HG02943 (cell line): ENCODE data around the gene SLC25A21.
A peak's percentile ranks its signal among the peaks of the same experiment; 100 is the strongest.

ENCODE experiments used
- ATAC-seq: cut with Tn5 transposase; IDR thresholded peaks from one replicate; pipeline ENCODE4 v1.9.1; 2021; ENCODE audit warnings: mild to moderate bottlenecking, low read depth, moderate library complexity; ENCODE audit not compliant: unreplicated experiment

The SLC25A21 gene

DNA sequence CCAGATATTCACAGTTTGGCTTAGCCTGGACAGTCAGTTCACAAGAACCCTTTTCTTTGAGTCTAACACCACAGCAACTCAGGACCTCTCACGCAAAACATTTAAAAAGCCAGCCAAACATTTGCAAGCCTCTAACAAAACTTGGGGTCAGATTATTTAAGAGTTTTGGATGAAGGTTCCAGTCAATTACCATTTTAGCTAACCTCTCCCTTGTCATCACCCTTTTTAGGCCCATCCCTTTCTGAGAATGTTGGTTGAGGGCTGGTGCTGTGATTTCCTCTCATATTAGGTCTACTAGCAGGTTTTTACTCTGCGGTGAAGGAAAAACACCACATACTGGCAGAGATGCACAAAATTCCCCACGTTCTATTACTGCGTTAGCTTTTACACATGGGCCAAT is 490.1 kb downstream of the SLC25A21 start:
- ATAC-seq, result no peak

DNA sequence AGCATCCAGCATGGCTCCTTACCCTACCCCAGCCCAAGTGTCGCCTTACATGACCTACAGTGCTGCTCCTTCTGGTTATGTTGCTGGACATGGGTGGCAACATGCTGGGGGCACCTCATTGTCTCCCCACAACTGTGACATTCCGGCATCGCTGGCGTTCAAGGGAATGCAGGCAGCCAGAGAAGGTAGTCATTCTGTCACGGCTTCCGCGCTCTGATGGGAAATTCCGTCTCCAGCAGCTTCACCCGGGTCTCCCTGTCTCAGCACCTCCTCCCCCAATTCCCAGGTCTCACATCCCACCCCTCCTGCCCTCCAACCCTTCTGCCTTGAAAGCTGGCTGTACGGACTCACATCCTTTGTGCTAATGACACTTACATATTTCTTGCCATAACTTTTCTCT is 496.2 kb downstream of the SLC25A21 start:
- no peak for ATAC-seq

DNA sequence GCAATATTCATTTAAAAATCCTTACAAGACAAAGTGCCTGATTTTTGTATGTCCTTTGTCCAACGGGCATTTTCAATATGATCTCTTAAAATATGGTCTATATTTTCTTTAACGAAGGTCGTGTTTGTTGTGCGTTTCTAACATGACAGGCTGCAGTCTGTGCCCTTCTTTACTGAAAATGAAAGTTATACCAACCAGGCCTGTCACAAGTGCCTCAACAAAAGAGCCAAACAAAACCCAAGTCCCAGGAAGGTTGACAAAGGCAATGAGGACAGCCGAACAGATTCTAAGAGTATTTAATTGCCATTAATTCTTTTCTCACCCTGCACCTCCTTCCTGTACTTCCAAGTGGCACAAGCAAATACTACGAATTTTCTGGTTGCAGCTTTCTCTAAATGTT is 496.8 kb downstream of the SLC25A21 start:
- no peak for ATAC-seq

DNA sequence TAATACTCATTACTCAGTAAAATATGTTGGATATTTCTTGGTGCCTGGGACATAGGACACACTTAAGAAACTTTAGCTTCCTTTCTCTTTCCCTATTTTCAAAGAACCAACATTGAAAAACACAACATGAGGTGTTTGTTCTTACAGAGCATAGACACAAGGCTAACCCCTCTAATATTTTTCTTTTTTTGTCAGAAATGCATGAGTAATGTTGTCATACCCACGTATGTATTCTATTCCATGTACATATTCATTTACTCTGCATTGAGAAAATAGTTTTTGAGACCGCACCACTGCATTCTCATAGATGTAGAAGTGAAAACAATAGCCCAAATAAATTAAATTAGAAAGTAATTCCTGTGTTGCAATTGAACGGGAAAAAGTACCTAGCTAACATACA is 497.7 kb downstream of the SLC25A21 start:
- no peak for ATAC-seq

DNA sequence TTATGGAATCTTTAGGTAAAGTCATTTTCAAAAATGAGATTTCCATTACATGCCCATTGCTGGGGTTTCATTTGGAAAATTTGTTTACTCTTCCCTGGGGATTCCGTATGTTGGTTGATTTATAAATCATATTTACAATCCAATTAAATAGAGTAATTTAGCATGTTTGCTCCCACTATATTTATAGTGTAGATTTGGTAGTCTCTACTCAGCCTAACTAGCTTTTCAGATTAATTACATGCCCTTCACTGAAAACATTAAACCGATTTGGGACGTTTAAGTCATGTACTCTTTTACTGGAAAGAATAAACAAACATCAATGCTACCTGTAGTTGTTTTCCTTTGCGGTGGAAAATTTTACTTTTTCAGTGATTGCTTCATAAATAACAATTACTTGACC is 500.3 kb downstream of the SLC25A21 start:
- ATAC-seq, result no peak

DNA sequence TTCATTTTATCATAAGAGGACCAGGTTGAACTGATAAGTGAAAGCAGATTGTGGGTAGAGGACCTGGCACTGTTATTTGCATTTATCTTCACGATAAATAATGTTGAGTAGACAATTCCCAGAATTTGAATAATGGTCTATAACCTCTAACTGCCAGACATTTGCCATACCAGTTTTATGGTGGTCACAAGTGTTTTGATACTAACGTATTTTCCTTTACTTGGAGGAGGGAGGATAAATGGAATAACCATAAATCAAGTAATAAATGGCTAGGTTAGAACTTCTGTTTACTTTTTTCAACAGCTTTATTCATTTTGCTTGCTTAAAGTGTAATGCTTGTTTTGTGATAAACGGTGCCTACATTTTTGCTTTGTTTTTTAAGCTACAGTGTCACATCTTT is 501.3 kb downstream of the SLC25A21 start:
- no peak for ATAC-seq

DNA sequence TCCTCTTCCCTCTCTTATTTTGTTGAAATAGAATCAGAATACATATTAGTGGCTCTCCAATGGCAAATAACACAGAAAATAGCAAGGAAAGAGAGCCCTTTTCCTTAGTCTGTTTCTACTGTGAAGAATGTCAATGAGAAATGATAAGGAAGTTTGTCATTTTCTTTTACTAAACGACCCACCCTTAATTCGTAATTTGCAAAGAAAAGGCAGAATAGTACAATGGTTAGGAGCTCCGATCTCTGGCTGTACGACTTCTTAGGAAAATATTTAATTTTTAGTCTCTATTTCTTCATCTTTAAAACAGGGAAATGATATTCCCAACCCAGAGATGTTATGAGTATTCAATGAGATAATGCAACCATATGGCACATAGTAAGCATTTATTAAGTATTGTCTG is 504.7 kb downstream of the SLC25A21 start:
- ATAC-seq, result no peak

DNA sequence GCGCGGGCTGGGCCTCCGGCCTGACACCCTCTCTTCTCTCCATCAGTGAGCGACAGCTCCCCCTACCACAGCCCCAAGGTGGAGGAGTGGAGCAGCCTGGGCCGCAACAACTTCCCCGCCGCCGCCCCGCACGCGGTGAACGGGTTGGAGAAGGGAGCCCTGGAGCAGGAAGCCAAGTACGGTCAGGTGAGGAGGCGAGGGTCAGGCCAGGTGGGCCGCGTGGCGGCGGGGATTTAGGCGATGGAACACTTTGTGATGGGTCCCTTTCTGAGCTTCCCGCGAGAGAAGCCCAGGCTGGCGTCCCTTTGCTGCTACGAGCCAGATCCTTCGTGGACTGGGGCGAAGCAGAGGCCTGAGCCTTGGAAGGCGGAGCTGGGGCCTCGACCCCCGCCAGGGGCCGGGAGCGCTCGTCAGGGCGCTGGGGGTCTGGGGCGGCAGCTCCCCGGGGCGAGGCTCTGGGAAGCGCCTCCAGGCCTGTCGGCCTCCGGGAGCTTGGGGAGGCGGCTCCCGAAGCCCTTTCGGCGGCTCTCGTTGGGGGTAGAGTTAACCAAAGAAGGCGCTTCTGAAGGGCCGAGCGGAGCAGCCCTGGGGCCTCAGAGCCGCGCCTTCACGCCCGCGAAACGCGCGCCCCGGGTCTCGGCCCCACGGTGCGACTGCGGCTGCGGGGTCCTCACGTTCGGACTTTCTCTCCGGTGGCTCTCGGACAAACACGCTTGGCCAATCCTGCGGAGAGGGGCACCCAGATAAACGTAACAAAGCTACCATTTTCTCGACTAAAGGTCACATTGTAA is 505.8 kb downstream of the SLC25A21 start:
- no peak for ATAC-seq

DNA sequence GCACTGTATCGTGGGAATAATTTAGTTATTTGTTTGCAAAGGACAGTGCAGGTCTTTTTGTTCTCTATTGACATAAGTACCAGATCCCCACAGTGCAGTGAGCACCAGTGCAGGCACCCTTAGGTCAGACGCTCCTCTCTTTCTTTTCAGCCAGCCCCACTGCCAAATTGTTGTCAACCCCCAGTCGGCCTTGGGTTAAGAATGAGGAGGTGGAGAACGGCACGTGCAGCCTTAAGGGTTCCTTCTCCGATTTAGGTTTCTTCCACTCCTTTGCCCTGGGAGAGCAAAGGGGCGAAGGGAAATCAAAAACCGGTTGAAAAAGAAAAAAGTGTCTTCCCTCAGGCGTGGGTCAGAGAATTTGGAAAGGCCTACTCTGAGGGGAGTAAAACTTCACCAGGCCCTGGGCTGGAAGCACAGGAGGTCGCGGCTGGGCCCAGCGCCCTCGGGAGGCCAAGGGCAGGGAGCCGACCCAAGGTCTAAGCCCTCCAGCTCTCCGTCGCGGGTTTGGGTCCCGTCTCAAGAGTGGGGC is 506.5 kb downstream of the SLC25A21 start:
- ATAC-seq, result no peak

DNA sequence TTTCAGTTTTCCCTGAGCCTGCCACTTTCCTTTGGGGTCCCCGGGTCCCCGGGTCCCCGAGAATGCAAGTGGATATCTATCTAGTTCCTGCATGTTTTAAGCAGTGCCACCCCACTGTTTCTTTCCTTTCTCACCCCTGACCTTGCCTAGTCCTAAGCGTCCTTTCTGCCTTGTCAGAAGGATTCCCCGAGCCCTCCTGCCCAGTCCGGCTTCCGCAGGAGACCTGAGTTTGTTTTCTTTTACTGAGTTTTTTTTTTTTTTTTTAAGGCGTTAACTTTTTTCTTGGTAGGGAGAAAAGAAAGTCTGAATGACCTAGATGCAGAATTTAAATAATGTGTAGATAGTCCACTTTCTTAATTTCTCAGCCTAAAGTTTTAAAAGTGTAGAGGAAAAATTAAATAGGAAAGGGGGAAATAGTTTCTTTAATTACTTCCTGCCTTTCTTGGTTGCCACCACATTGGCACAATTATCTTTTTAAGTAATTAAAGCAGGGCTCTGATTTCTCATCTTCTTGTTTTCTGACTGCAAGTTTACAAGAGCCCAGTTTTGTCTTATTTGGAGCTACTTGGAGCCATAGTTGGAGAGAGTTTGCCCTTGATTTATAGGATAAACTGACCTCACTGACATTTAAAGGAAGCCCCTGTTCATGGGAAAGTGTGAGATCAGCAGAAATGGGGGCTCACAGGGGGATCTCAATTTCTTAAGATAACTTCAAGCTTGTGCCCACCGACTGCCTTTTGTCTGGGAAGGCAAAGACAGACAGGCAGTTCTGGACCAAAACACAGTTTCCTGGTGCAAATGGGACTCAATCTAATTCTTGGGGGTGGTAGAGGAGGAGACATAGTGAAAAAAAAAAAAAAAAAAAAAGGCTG is 507.8 kb downstream of the SLC25A21 start:
- ATAC-seq, result no peak

DNA sequence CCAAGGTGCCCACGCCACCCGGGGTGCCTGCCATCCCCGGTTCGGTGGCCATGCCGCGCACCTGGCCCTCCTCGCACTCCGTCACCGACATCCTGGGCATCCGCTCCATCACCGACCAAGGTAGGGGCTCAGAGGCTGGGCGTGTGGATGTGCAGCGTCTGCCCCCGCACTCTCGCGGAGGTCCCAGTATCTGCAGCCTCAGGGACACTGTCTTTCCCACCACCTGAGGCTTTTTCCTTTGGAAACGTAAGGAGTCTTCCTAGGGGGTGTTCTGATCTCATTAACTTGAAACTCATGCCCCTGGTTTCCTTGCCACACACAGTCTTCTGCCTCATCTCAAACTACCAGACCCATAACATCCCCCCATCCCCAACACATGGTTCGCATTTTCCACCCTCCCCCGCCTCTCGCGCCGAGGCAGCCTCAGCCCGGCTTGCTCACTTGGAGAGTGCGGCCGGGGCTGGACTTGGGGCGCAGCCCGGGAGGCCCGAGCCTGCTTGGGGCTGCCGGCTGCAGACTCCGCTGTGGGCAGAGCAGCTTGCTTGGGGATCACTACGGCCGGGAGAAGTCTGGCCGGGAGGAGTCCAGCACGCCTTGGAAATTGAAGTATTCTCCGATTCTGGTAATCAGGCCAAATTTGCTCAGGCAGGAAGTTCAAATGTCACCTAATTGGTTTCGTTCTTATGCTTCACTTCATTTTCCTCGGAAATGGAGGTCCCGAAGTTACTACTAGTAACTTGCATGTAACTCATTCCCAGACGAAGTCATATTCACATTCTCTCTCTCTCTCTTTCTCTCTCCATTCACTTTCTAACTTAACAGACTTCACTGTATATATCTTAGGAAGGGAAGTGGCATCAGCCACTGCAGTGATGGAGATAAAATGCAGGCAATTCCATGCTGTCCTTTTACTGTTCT is 508.7 kb downstream of the SLC25A21 start:
- ATAC-seq, result no peak

DNA sequence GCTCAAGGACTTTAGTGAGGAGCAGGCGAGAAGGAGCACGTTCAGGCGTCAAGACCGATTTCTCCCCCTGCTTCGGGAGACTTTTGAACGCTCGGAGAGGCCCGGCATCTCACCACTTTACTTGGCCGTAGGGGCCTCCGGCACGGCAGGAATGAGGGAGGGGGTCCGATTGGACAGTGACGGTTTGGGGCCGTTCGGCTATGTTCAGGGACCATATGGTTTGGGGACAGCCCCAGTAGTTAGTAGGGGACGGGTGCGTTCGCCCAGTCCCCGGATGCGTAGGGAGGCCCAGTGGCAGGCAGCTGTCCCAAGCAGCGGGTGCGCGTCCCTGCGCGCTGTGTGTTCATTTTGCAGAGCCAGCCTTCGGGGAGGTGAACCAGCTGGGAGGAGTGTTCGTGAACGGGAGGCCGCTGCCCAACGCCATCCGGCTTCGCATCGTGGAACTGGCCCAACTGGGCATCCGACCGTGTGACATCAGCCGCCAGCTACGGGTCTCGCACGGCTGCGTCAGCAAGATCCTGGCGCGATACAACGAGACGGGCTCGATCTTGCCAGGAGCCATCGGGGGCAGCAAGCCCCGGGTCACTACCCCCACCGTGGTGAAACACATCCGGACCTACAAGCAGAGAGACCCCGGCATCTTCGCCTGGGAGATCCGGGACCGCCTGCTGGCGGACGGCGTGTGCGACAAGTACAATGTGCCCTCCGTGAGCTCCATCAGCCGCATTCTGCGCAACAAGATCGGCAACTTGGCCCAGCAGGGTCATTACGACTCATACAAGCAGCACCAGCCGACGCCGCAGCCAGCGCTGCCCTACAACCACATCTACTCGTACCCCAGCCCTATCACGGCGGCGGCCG is 509.6 kb downstream of the SLC25A21 start:
- no peak for ATAC-seq

DNA sequence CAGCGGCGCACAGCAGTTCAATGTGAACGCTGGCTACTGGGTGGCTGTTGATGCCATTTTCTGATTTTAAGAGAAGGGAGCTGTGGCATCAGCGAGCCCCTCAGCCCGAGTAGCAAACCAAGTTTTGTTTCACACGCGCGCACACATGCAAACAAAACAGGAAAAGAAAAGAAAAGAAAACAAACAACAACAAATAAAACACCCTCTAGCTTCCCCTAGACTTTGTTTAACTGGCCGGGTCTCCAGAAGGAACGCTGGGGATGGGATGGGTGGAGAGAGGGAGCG is 510.2 kb downstream of the SLC25A21 start:
- no peak for ATAC-seq

DNA sequence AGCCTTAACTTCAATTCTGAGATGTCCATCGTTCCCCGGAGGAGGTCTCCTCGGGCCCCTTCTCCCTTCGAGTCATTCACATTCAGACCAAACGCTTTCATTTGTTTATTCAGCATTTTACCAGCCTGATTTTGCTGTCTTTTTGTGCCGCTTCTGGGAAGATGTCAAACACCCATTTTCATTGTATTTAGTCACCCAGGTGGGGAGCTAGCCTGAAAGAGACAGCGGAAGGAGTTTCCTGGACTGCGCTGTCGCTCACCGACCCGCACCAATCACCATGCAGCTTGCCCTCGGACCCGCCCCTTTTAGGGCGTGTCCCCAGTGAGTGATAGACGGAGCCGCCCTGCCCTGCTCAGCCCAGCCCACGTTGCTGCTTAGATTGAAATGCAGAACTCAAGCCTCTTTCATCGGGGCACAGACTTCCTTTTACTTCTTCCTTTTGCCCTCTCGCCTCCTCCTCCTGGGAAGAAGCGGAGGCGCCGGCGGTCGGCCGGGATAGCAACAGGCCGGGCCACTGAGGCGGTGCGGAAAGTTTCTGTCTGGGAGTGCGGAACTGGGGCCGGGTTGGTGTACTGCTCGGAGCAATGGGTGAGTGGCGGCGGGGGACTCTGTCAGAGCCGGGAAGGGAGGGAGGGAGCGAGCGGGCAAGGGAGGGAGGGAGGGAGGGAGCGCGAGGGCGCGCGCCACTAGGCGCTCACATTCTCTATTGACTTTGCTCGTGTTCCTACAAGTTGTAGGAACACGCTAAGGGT is 510.7 kb downstream of the SLC25A21 start, which contains the start of gene PAX9:
Gene PAX9 (plus strand): TSS at position 355 of the 752 bp plus-strand sequence. CDS start 230 bp downstream, at position 585.
- peak; percentile 80 for ATAC-seq

DNA sequence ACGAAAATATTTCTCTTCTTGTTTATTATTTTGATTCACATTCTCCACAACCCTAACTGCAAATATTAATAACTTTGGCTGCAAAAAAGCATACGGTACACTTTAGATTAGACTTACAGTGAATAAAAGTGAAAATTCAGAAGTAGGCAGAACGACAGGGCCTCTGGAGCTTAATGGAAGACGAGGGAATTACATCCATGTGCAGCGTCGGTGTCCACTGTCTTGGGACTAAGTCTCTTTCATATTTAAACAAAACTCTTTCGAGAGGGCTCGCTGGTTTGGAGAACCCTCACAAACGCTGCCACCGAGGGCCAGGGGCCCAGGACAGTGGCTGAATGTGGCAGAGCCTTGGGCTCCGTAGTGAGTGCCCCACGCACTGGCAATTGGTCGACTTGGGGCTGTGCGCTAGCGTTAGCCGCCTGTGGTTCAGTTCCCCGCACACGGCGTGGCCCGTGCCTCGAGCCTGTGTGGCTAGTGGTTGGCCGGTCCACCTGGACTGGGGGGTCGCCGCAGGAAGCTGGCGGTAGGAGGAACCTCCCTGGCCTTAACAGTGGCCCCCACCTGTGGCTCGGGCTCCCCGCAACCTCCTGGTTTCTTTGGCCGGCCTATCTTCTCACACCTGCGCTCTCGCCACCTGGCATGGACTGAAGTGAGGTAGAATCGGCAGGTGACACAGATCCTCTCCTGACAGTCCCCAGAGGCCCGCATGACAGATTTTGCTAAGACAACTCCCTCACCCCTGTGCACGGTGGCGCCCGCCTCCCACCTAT is 511.5 kb downstream of the SLC25A21 start:
- no peak for ATAC-seq

DNA sequence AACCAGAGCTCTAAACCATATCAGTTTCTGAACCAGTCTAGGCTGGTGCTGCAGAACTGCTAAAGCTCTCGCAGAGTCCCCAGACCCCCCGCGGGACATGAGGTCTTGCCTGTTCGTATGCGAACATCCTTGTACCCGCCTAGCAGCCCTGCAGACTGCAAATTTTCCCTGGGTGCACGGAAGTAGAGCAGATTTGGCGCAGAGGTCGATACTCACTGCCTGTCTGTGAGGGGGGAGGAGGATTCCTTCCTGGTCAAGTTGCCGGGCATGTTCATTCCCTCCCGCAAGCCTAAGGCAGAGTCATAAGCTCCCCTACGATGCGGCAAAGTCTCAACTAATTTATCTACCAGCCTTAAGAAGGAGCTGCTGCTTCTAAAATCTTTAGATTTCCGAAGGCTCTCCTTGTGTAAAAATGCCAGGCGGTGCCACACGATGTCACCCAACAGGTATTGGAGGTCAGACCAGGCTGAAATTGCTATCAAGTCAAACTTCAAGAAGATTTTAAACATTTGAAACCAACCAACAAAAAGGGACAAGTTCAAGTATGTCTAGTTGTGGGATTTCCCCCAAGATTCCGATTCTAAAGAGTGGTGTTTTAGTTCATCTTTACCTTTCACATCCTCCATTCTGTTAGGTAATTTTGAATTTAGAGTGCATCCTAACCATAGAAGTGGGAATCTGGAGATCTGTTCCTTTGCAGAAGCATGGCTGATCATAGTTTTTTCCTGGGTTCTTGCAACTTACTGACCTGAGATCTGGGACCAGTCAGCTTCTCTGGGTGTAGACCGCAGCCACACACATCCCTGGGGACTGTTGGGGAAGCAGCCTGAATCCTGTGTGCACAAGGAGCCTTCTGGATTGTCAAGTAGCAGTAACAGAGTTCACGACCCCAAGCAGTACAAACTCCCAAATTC is 512.3 kb downstream of the SLC25A21 start:
- no peak for ATAC-seq
